SH-SY5Y (cell line): ENCODE measurements around the gene GOLGA3.

ENCODE experiments used
- GATA2 ChIP-seq: IDR thresholded peaks from 2 replicates; pipeline ENCODE4 v1.6.1; 2011; ENCODE audit warnings: mild to moderate bottlenecking, low read depth, low read length
- GATA3 ChIP-seq: IDR thresholded peaks from 2 replicates; pipeline ENCODE4 v1.6.1; 2011; ENCODE audit warnings: low read depth, mild to moderate bottlenecking, low read length, moderate library complexity

Gene GOLGA3

GRCh38 chr12:132851465-132851864 lies 22.8 kb upstream of the GOLGA3 start:
- TF ChIP-seq GATA2 (no peak), GATA3 (no peak)

- TF ChIP-seq GATA3, result no peak
- TF ChIP-seq GATA2, result no peak
Observed at GRCh38 chr12:132850291-132850690, 21.6 kb upstream of the GOLGA3 start.

GRCh38 chr12:132848521-132848920 lies 19.9 kb upstream of the GOLGA3 start:
- TF ChIP-seq GATA2, result no peak
- no peak for TF ChIP-seq GATA3

GRCh38 chr12:132847363-132848356 lies 19.0 kb upstream of the GOLGA3 start:
- TF ChIP-seq GATA3 (no peak), GATA2 (no peak)

- TF ChIP-seq GATA2, result no peak
- TF ChIP-seq GATA3, result no peak
Observed at GRCh38 chr12:132842449-132843045, 13.9 kb upstream of the GOLGA3 start.

- TF ChIP-seq GATA3 (no peak), GATA2 (no peak)
Observed at GRCh38 chr12:132841151-132841550, 12.5 kb upstream of the GOLGA3 start.

- TF ChIP-seq GATA3 (no peak), GATA2 (no peak)
Observed at GRCh38 chr12:132840536-132840935, 11.9 kb upstream of the GOLGA3 start.

- TF ChIP-seq GATA2 (no peak), GATA3 (no peak)
Observed at GRCh38 chr12:132839558-132840235, 11.0 kb upstream of the GOLGA3 start.

- TF ChIP-seq GATA3 (no peak), GATA2 (no peak)
Observed at GRCh38 chr12:132838410-132839080, 9.9 kb upstream of the GOLGA3 start.

- TF ChIP-seq GATA2 (no peak), GATA3 (no peak)
Observed at GRCh38 chr12:132837693-132838409, 9.2 kb upstream of the GOLGA3 start.

- no peak for TF ChIP-seq GATA2
- TF ChIP-seq GATA3, result no peak
Observed at GRCh38 chr12:132836795-132837331, 8.2 kb upstream of the GOLGA3 start.

- TF ChIP-seq GATA3 (no peak), GATA2 (no peak)
Observed at GRCh38 chr12:132835076-132836025, 6.7 kb upstream of the GOLGA3 start.
